Heart left ventricle (tissue), 16 donors: ENCODE data around the gene STK16. TPM values are rescaled to one million over a fixed set of nuclear protein-coding genes. Genes with fewer than 3 reads are reported as not detected.

Source experiments
- ATAC-seq, 4 donors: fragments of 200-7000 bp; cut with Tn5 transposase; one replicate each; pipeline ENCODE4 v1.9.1; 2020 to 2022; ENCODE audit warnings: moderate library complexity in 4 of 4, mild to moderate bottlenecking in 3 of 4, moderate number of reproducible peaks in 1 of 4
- DNase-seq, 5 donors: peaks; one replicate each; pipeline ENCODE4 v3.0.0-alpha.2; 2020
- H3K27ac ChIP-seq, 12 donors: fragments of 200-600 bp; sonication (generic) in 4 of 12; one replicate each; pipeline versions ENCODE4 v1.5.0 to v1.8.0; 2016 to 2022; ENCODE audit warnings: mild to moderate bottlenecking in 2 of 12
- H3K27me3 ChIP-seq, 9 donors: fragments of 200-600 bp; sonication (generic) in 2 of 9; one replicate each; pipeline versions ENCODE4 v1.5.1 to v1.8.0; 2016 to 2022; ENCODE audit warnings: mild to moderate bottlenecking in 3 of 9
- H3K36me3 ChIP-seq, 9 donors: fragments of 200-600 bp; sonication (generic) in 2 of 9; one replicate each; pipeline versions ENCODE4 v1.5.0 to v1.8.0; 2018 to 2022; ENCODE audit warnings: mild to moderate bottlenecking in 2 of 9
- H3K4me1 ChIP-seq, 12 donors: fragments of 200-600 bp; sonication (generic) in 4 of 12; one replicate each; pipeline versions ENCODE4 v1.5.0 to v1.8.0; 2016 to 2022; ENCODE audit warnings: mild to moderate bottlenecking in 3 of 12
- H3K4me3 ChIP-seq, 12 donors: fragments of 200-600 bp; sonication (generic) in 4 of 12; one replicate each; pipeline versions ENCODE4 v1.5.0 to v1.8.0; 2017 to 2022; ENCODE audit warnings: mild to moderate bottlenecking in 9 of 12, moderate library complexity in 4 of 12
- H3K9me3 ChIP-seq, 12 donors: fragments of 200-600 bp; sonication (generic) in 4 of 12; one replicate each; pipeline versions ENCODE4 v1.5.0 to v1.8.0; 2016 to 2022; ENCODE audit warnings: mild to moderate bottlenecking in 1 of 12
- CTCF ChIP-seq, 12 donors: fragments of 200-600 bp; sonication (generic) in 4 of 12; IDR thresholded peaks; one replicate each; pipeline versions ENCODE4 v1.5.0 to v1.8.0; 2018 to 2022; ENCODE audit warnings: antibody characterized with exemption in 12 of 12, mild to moderate bottlenecking in 5 of 12
- POLR2A ChIP-seq, 2 donors: fragments of 450-650 bp; IDR thresholded peaks; one replicate each; pipeline ENCODE4 v1.6.1; 2017; ENCODE audit warnings: antibody characterized with exemption in 2 of 2, mild to moderate bottlenecking in 2 of 2, moderate library complexity in 2 of 2
- WGBS, 4 donors: extraction: QIAGEN DNeasy Blood & Tissue Kit in 2 of 4; methylation state at CpG; one replicate each; pipeline versions ENCODE4 v1.1.5 to v1.1.7; 2013 to 2018; 5-methylcytosine and 5-hydroxymethylcytosine counted together
- intact Hi-C, 10 donors: fragments of 100-400 bp; cut with DNase I; formaldehyde crosslinking; loops; one replicate each; pipeline versions ENCODE4 v1.11.1 to v1.14.2; 2022
- polyA plus RNA-seq, 2 donors: library from polyadenylated mRNA; stranded (reverse); fragments of 200-250 nt; gene quantifications; one replicate each; pipeline ENCODE4 v1.2.3, GENCODE V29; 2013
- total RNA-seq, 9 donors: library from RNA; depleted of rRNA in 2 of 9; stranded (reverse); fragments of >200 nt in 2 of 9; fragmentation: NEBNext Ultra II Directional in 3 of 9; extraction: Animal tissue kit (Norgen Biotek cat#: 25700) in 3 of 9; gene quantifications; one replicate each; pipeline versions ENCODE4 v1.1.0 to v1.2.4, GENCODE V29; 2016 to 2023
- donor health status: ischemic (EF 13 %, LVEDD 7.1; RV severe dilation, severe dysfunction).
- donor health status: healthy with polysubstance abuse.
- donor health status: DM: no; HTN: yes; CAD: no.
- donor health status: DM: no; HTN: no; CAD: no.
- donor health status: ischemic (EF 25% LVEDD 6.9; RV normal size, moderate dysfunction).
- donor health status: ischemic (EF 25% LVEDD 5.7; RV mildly dilated, moderate dysfunction).
- donor health status: healthy.
- donor health status: DM: yes; HTN: yes; CAD: no.
- donor health status: ischemic (EF 35%, LVEDD 5.7; RV mildly dilated, moderate dysfunction).
- donor health status: nonischemic (EF 11% LVEDD 7.7; RV severe dilation, severe dysfunction).
- donor health status: DM: yes; HTN: yes; CAD: no.
- donor health status: PGD.
- donor health status: ischemic (EF 29% LVEDD 5.4; RV normal size, mild dysfunction).
- donor health status: nonischemic (EF 23%, LVEDD 6.1; RV moderate dilation, normal function).

STK16 gene
- total and polyA plus RNA-seq, 11 donors: 13.8 to 31.6 (median 19.1) TPM

- no peak for TF ChIP-seq CTCF (IDR thresholded peaks at IDR 0.05)
- no peak for TF ChIP-seq POLR2A (IDR thresholded peaks at IDR 0.05)
- no peaks in the 10 kb centered on the region for H3K4me1 ChIP-seq
- no peak overlapping the region for H3K27ac ChIP-seq
- no peaks in the 10 kb centered on the region for H3K36me3 ChIP-seq
- peaks cover 0 to 15% (median 0%) of the 10 kb centered on the region in 9 donors for H3K27me3 ChIP-seq
- ATAC-seq: no peak
- H3K9me3 ChIP-seq: no peaks in the 10 kb centered on the region
- H3K4me3 ChIP-seq: no peak overlapping the region
- WGBS, 4 donors: 37 to 47% (median 45%) methylated on average over 5 of the region's 5 CpGs
- intact Hi-C loops: no loop called here
- no peak for DNase-seq
Observed at GRCh38 chr2:219261024-219261855, 16.0 kb downstream of the STK16 start.

- Histone ChIP-seq H3K36me3 (no peaks in the 10 kb centered on the region), H3K9me3 (no peaks in the 10 kb centered on the region), H3K4me1 (peaks cover 0 to 12% (median 0%) of the 10 kb centered on the region in 12 donors), H3K27me3 (no peaks in the 10 kb centered on the region), H3K4me3 (no peak overlapping the region), H3K27ac (no peak overlapping the region)
- intact Hi-C loops: no loop called here
- ATAC-seq (no peak), DNase-seq (peak in 1 of 5 donors; percentile 8)
- WGBS, 4 donors: 64 to 81% (median 77%) methylated on average over 5 of the region's 5 CpGs
- TF ChIP-seq CTCF (IDR thresholded peaks at IDR 0.05) (no peak), POLR2A (IDR thresholded peaks at IDR 0.05) (no peak)
Observed at GRCh38 chr2:219266232-219266631, 21.0 kb downstream of the STK16 start.

GRCh38 chr2:219266886-219267285, 21.6 kb downstream of the STK16 start:
- Histone ChIP-seq H3K4me3 (no peak overlapping the region), H3K4me1 (peaks cover 0 to 12% (median 0%) of the 10 kb centered on the region in 12 donors), H3K27me3 (no peaks in the 10 kb centered on the region), H3K9me3 (no peaks in the 10 kb centered on the region), H3K27ac (no peak overlapping the region), H3K36me3 (no peaks in the 10 kb centered on the region)
- ATAC-seq (no peak), DNase-seq (peak in 1 of 5 donors; percentile 1)
- WGBS, 4 donors: 94 to 100% (median 100%) methylated on average over 1 of the region's 1 CpG
- intact Hi-C loops: no loop called here
- TF ChIP-seq POLR2A (IDR thresholded peaks at IDR 0.05): no peak
- no peak for TF ChIP-seq CTCF (IDR thresholded peaks at IDR 0.05)

GRCh38 chr2:219268294-219268693, 23.0 kb downstream of the STK16 start:
- Histone ChIP-seq H3K27me3 (no peaks in the 10 kb centered on the region), H3K9me3 (no peaks in the 10 kb centered on the region), H3K27ac (no peak overlapping the region), H3K4me3 (no peak overlapping the region), H3K4me1 (peaks cover 0 to 12% (median 0%) of the 10 kb centered on the region in 12 donors), H3K36me3 (no peaks in the 10 kb centered on the region)
- no peak for DNase-seq
- no peak for ATAC-seq
- no peak for TF ChIP-seq POLR2A (IDR thresholded peaks at IDR 0.05)
- no peak for TF ChIP-seq CTCF (IDR thresholded peaks at IDR 0.05)
- intact Hi-C loops: no loop called here
- 84 to 86% (median 85%) methylated on average over 2 of the region's 2 CpGs for WGBS, 4 donors
